NB4 (cell line): Measurements from ENCODE around the gene TIPARP.

Experiments used
- DNase-seq: peaks from one replicate; pipeline ENCODE4 v3.0.0; 2010; ENCODE audit warnings: low read depth
- H3K4me3 ChIP-seq: one replicate; pipeline ENCODE4 v1.5.1; 2011; ENCODE audit warnings: mild to moderate bottlenecking, low read depth, low read length, moderate library complexity
- MYC ChIP-seq: IDR thresholded peaks from 2 replicates; pipeline ENCODE4 v1.6.1; 2011; ENCODE audit warnings: low read depth, low read length
- POLR2A ChIP-seq: IDR thresholded peaks from 2 replicates; pipeline ENCODE4 v1.6.1; 2011; ENCODE audit warnings: mild to moderate bottlenecking; ENCODE audit not compliant: insufficient read length; ENCODE audit errors: extremely low read depth
- TF ChIP-seq, protein P1 (sequence below): IDR thresholded peaks from one replicate; pipeline ENCODE4 v1.5.1; 2012; ENCODE audit warnings: low read depth, low read length
- TF ChIP-seq, protein P2 (sequence below): IDR thresholded peaks from 2 replicates; pipeline ENCODE4 v1.6.1; 2011; ENCODE audit warnings: low read depth, low read length

Gene TIPARP

DNA sequence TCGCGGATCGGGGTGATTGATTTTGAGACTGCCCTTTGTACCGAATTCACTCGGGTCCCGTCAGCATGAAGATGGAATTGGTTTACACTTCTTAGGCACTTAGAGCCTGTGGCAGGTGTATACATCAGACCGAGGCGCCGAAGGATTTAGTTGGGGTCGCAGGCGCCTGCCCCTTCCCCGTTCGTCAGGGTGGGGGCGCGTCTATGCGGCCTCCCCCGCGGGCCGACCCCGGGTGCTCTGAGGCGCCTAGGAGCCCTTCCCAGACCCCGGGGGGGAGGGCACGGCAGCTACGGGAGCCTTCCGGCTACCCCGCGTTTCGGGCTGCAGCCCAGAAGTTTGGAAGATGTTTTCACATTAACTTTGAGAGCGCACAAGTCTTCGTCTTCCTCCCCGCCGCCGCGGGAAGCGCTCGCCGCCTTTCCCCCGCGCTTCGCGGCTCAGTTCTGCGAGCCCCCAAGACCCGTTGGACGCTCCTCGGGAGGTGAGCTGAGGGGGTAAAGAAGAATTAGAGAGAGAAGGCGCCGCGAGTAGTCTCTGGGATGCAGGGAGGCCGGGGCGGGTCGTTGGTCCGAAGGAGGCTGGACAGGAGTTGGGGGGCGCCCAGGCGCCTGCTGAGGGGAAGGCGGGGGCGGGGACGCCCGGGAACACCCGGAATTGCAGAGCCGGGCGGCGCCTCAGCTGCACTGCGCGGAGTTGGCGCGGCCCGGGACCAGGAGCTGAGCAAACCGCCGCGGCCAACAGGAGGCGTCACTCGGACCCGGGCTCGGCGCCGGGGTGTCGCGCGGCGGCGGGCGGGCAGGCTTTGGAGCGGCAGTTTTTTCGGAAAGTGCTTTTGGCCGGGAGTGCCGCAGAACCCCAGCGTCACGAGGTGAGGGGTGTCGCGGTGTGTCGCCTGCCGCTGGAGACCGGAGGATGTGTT lies 780 bp downstream of the TIPARP start:
- TF ChIP-seq MYC (0 out of 2 replicates have a peak, but pooled peaks have one; percentile 6), POLR2A (no peak)
- TF ChIP-seq, protein P1, sequence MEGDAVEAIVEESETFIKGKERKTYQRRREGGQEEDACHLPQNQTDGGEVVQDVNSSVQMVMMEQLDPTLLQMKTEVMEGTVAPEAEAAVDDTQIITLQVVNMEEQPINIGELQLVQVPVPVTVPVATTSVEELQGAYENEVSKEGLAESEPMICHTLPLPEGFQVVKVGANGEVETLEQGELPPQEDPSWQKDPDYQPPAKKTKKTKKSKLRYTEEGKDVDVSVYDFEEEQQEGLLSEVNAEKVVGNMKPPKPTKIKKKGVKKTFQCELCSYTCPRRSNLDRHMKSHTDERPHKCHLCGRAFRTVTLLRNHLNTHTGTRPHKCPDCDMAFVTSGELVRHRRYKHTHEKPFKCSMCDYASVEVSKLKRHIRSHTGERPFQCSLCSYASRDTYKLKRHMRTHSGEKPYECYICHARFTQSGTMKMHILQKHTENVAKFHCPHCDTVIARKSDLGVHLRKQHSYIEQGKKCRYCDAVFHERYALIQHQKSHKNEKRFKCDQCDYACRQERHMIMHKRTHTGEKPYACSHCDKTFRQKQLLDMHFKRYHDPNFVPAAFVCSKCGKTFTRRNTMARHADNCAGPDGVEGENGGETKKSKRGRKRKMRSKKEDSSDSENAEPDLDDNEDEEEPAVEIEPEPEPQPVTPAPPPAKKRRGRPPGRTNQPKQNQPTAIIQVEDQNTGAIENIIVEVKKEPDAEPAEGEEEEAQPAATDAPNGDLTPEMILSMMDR, result peak; percentile 19
- peak; percentile 80 for DNase-seq
- H3K4me3 ChIP-seq, result peak overlapping the region; percentile 77

DNA sequence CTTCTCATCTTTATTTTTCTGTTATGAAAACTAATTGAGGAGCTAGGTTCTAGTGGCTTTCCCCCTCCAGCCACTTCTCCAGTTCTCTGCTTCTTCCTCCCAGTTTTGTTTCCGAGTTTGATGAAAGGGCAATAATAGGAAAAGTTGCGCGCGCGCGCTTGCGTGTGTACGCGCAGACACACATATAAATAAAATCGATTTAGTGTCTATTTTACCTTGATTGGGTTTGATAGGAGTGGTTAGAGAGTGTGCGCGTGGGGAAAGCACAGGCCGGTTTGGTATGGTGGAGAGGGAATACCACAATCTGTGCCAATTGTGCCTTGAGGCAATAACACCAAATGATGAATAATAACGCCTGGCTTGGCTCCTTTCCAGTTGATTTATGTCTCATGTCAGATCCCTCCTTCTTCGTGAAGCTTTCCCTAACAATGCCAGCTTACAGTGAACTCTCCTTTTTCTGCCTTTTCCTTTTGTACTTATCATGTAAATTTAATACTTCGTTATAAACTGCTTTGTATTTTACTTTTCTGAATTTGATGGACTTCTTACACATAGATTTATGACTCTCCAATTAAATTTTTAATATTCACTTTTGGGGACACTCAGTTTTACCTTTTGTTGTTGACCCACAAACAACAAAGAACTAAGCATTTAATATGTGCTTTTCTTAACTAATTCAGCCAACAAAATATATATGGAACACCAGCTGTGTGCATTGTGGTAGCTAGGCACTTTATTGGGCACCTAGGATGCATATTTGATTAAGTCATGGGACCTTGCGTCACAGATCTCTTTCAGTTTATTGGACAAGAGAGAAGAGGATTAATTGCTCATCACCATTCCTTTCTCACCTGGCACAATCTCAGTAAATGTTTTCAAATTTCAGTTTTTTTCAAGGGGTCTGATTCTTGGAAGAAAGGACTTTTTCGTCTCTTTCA lies 1.7 kb downstream of the TIPARP start:
- peak; percentile 52 for DNase-seq
- H3K4me3 ChIP-seq, result peak overlapping the region; percentile 77
- TF ChIP-seq, protein P2, sequence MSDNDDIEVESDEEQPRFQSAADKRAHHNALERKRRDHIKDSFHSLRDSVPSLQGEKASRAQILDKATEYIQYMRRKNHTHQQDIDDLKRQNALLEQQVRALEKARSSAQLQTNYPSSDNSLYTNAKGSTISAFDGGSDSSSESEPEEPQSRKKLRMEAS, result no peak
- TF ChIP-seq POLR2A (no peak), MYC (no peak)

DNA sequence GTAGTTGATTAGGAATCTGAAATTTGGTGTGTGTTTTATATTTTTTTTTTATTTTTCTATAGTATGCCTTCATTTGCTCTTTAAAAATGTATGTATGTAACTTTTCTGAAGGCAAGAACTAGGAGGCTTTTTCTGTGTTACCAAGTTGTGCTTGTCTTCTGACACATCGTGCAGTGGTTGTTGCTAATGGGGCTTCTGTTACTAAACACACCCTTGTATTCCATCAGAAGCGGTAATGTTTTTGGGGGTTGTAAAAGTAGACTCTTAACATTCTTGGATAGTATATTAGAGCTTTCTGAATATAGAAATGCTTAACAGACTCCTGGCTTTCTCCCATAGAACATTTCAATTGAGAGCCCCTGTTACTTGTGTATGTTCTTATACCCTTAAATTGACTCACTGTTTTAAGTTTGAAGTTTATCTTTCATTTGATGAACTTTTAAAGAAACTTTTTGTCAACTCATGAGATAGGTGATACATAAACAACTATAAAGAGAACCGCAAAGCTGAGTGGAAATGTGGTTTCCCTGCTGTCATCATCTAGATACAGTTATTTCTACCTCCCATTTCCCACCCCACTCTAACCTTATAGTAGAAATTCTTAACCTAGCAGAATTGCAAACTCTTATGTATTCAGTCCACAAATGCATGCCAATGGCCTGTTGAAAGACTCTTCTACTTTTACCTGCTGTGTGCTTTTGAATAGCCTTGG lies 2.5 kb downstream of the TIPARP start:
- TF ChIP-seq MYC, result no peak
- TF ChIP-seq, protein P2, result no peak
- TF ChIP-seq POLR2A, result no peak
- TF ChIP-seq, protein P1, result no peak
- H3K4me3 ChIP-seq, result peak overlapping the region; percentile 77
- DNase-seq, result no peak

DNA sequence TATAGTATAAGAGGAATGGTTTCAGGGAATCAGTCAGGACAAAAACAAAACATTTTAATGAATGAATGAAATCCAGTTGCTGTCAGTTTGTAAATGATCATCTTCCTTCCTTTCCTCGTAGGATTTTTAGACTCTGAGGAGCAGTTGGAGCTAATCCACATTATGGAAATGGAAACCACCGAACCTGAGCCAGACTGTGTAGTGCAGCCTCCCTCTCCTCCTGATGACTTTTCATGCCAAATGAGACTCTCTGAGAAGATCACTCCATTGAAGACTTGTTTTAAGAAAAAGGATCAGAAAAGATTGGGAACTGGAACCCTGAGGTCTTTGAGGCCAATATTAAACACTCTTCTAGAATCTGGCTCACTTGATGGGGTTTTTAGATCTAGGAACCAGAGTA lies 3.1 kb downstream of the TIPARP start:
- H3K4me3 ChIP-seq, result peak overlapping the region; percentile 77
- TF ChIP-seq, protein P2, result no peak
- TF ChIP-seq POLR2A (no peak), MYC (no peak)
- TF ChIP-seq, protein P1, result no peak
- no peak for DNase-seq

DNA sequence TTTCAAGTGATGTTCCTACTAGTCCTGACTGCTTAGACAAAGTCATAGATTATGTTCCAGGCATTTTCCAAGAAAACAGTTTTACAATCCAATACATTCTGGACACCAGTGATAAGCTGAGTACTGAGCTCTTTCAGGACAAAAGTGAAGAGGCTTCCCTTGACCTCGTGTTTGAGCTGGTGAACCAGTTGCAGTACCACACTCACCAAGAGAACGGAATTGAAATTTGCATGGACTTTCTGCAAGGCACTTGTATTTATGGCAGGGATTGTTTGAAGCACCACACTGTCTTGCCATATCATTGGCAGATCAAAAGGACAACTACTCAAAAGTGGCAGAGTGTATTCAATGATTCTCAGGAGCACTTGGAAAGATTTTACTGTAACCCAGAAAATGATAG lies 3.8 kb downstream of the TIPARP start:
- TF ChIP-seq POLR2A (no peak), MYC (no peak)
- TF ChIP-seq, protein P2, result no peak
- TF ChIP-seq, protein P1, result no peak
- DNase-seq, result no peak
- peak overlapping the region; percentile 77 for H3K4me3 ChIP-seq
